A673 (cell line): ENCODE data around the gene DMD. TPM values are rescaled to one million over a fixed set of nuclear protein-coding genes. Genes with fewer than 3 reads are reported as not detected.

Experiments used
- BruUV-seq: library from RNA; stranded (reverse); fragments of 400-500 nt; replicated peaks from 2 replicates; lab custom pipeline; 2021; lab: Mats Ljungman, UMichigan
- CTCF ChIA-PET: fragments of 300-600 bp; sonication (Branson Sonifier 250); formaldehyde crosslinking; loops from one replicate; lab custom pipeline; 2022; ENCODE audit warnings: antibody characterized with exemption; lab: Charles Lee
- POLR2A ChIA-PET: fragments of 300-600 bp; sonication (Branson Sonifier 250); formaldehyde crosslinking; loops from one replicate; lab custom pipeline; 2022; ENCODE audit warnings: antibody characterized with exemption; ENCODE audit not compliant: low non-redundant PET; lab: Charles Lee
- DNase-seq: peaks from one replicate; pipeline ENCODE4 v3.0.0-alpha.2; 2015; ENCODE audit warnings: low spot score
- H3K27ac ChIP-seq: fragments of 200-600 bp; sonication (generic); 2 replicates; pipeline ENCODE4 v1.5.1; 2016; ENCODE audit warnings: mixed run types, low read depth, mild to moderate bottlenecking, mixed read lengths, antibody characterized with exemption, low read length; ENCODE audit not compliant: poor library complexity, severe bottlenecking
- H3K27me3 ChIP-seq: fragments of 200-600 bp; sonication (generic); replicated peaks from 2 replicates; pipeline ENCODE4 v1.6.1; 2017; ENCODE audit warnings: mixed run types, low read depth, mild to moderate bottlenecking, mixed read lengths, antibody characterized with exemption, low read length; ENCODE audit not compliant: insufficient read depth, poor library complexity
- H3K36me3 ChIP-seq: fragments of 200-600 bp; sonication (generic); 2 replicates; pipeline ENCODE4 v1.6.1; 2016; ENCODE audit warnings: mixed run types, mild to moderate bottlenecking, mixed read lengths, antibody characterized with exemption, low read length; ENCODE audit not compliant: insufficient read depth, poor library complexity, severe bottlenecking
- H3K4me1 ChIP-seq: fragments of 200-600 bp; sonication (generic); 2 replicates; pipeline ENCODE4 v1.6.1; 2017; ENCODE audit warnings: mixed run types, mild to moderate bottlenecking, mixed read lengths, antibody characterized with exemption, low read length; ENCODE audit not compliant: insufficient read depth, poor library complexity, severe bottlenecking
- H3K4me3 ChIP-seq: fragments of 200-600 bp; sonication (generic); 2 replicates; pipeline ENCODE4 v1.5.1; 2016; ENCODE audit warnings: low read depth, mixed run types, mild to moderate bottlenecking, mixed read lengths, low read length; ENCODE audit not compliant: poor library complexity, severe bottlenecking
- H3K9me3 ChIP-seq: fragments of 200-600 bp; sonication (generic); 2 replicates; pipeline ENCODE4 v1.6.1; 2016; ENCODE audit warnings: mixed run types, low read depth, mild to moderate bottlenecking, mixed read lengths, antibody characterized with exemption, low read length; ENCODE audit not compliant: poor library complexity, severe bottlenecking
- CTCF ChIP-seq: fragments of 300-800, 200-600 bp; sonication (generic); conservative IDR thresholded peaks from 2 replicates; pipeline ENCODE4 v1.5.1; 2017; ENCODE audit warnings: low read depth, mild to moderate bottlenecking, antibody characterized with exemption, low read length, moderate library complexity, mixed read lengths
- EZH2 ChIP-seq: fragments of 200-600 bp; sonication (generic); IDR thresholded peaks from 2 replicates; pipeline ENCODE4 v1.6.1; 2017; ENCODE audit warnings: borderline replicate concordance, low read depth, mild to moderate bottlenecking, mixed read lengths, antibody characterized with exemption, low read length; ENCODE audit not compliant: poor library complexity, severe bottlenecking
- intact Hi-C: fragments of 100-400 bp; cut with micrococcal nuclease; formaldehyde crosslinking; loops from one replicate; pipeline ENCODE4 v1.10.0; 2022; ENCODE audit not compliant: unreplicated experiment
- total RNA-seq: library from RNA; stranded (reverse); gene quantifications from 2 replicates; pipeline ENCODE4 v1.2.3, GENCODE V29; 2021

DMD gene
- total RNA-seq, 1 experiment from 2014 or later: 5.4 TPM

DNA sequence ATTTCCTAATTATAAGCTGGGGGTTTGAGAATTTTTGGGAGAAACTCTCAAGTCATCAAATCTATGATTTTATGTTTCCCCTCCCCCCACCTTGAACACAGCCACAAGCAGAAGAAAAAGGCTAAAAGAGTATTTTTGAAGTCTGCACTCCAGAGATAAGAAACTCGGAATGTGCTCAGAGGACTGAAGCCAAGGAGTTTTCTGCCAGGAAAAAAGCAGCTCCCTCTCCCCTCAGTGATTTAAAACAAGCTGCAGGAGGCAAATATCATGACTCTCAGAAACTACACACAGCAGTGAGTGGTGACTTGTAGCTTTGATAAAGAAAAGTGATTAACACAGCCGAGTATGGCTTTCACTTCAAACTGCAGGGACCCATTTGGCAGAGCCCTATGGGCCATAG, 1339.3 kb downstream of the DMD start:
- Histone ChIP-seq H3K27me3 (no peaks in the 10 kb centered on the region), H3K27ac (no peak overlapping the region), H3K36me3 (no peaks in the 10 kb centered on the region), H3K4me3 (no peak overlapping the region), H3K9me3 (no peaks in the 10 kb centered on the region), H3K4me1 (no peaks in the 10 kb centered on the region)
- intact Hi-C loops: no loop called here
- CTCF ChIA-PET: no interaction called here
- BruUV-seq: no TSS peak
- no peak for DNase-seq
- POLR2A ChIA-PET: no interaction called here
- TF ChIP-seq CTCF (no peak), EZH2 (no peak)

GRCh38 chrX:31870267-31870666, 1341.1 kb downstream of the DMD start:
- no peaks in the 10 kb centered on the region for H3K9me3 ChIP-seq
- ChIA-PET CTCF (no interaction called here), POLR2A (no interaction called here)
- TF ChIP-seq CTCF (no peak), EZH2 (no peak)
- H3K27me3 ChIP-seq: no peaks in the 10 kb centered on the region
- H3K4me1 ChIP-seq: no peaks in the 10 kb centered on the region
- no peak for DNase-seq
- no peaks in the 10 kb centered on the region for H3K36me3 ChIP-seq
- BruUV-seq: no TSS peak
- H3K4me3 ChIP-seq: no peak overlapping the region
- no peak overlapping the region for H3K27ac ChIP-seq
- intact Hi-C loops: no loop called here

- no peak overlapping the region for H3K27ac ChIP-seq
- DNase-seq: no peak
- no peaks in the 10 kb centered on the region for H3K36me3 ChIP-seq
- H3K4me3 ChIP-seq: no peak overlapping the region
- H3K27me3 ChIP-seq: no peaks in the 10 kb centered on the region
- no peaks in the 10 kb centered on the region for H3K9me3 ChIP-seq
- ChIA-PET POLR2A (no interaction called here), CTCF (no interaction called here)
- no peaks in the 10 kb centered on the region for H3K4me1 ChIP-seq
- TF ChIP-seq CTCF: no peak
- TF ChIP-seq EZH2: no peak
- intact Hi-C loops: no loop called here
- BruUV-seq: no TSS peak
These were observed 1350.7 kb downstream of the DMD start for GRCh38 chrX:31860686-31861085.
